HepG2 (cell line): ENCODE results near the gene CDH23.

Experiments used
- CHD4 ChIP-seq: fragments of 200-600 bp; sonication (generic); IDR thresholded peaks from 2 replicates; pipeline ENCODE4 v1.7.0; 2017; ENCODE audit warnings: mild to moderate bottlenecking, low read length, borderline replicate concordance
- ELF4 ChIP-seq: sonication (generic); formaldehyde crosslinking; IDR thresholded peaks from 2 replicates; pipeline ENCODE4 v1.5.0; 2020; ENCODE audit warnings: missing genetic modification reagents, mild to moderate bottlenecking, moderate library complexity, borderline replicate concordance
- EZH2 ChIP-seq: conservative IDR thresholded peaks from 2 replicates; pipeline ENCODE4 v1.6.1; 2012; ENCODE audit warnings: mild to moderate bottlenecking, low read depth, low read length, moderate library complexity
- KAT7 ChIP-seq: IDR thresholded peaks from 2 replicates; pipeline ENCODE4 v1.6.1; 2018; ENCODE audit warnings: borderline replicate concordance, missing compliant biosample characterization
- KDM1A ChIP-seq: IDR thresholded peaks from 2 replicates; pipeline ENCODE4 v1.6.1; 2016; ENCODE audit warnings: missing compliant biosample characterization
- MAFG ChIP-seq: sonication (generic); formaldehyde crosslinking; IDR thresholded peaks from 2 replicates; pipeline ENCODE4 v1.5.1; 2020; ENCODE audit warnings: mild to moderate bottlenecking, missing genetic modification reagents
- MEF2D ChIP-seq: sonication (generic); formaldehyde crosslinking; IDR thresholded peaks from 2 replicates; pipeline ENCODE4 v1.5.1; 2020; ENCODE audit warnings: mild to moderate bottlenecking, missing genetic modification reagents
- MXI1 ChIP-seq: IDR thresholded peaks from 3 replicates; pipeline ENCODE4 v1.6.1; 2012; ENCODE audit warnings: low read depth, low read length, inconsistent platforms, borderline replicate concordance
- ZSCAN29 ChIP-seq: sonication (generic); formaldehyde crosslinking; conservative IDR thresholded peaks from 2 replicates; pipeline ENCODE4 v1.4.0; 2020; ENCODE audit warnings: mild to moderate bottlenecking, missing genetic modification reagents
- TF ChIP-seq, protein P1 (sequence below): sonication (generic); formaldehyde crosslinking; IDR thresholded peaks from 2 replicates; pipeline ENCODE4 v1.8.1; 2023; ENCODE audit warnings: mild to moderate bottlenecking, missing genetic modification reagents, borderline replicate concordance
- TF ChIP-seq, protein P2 (sequence below): sonication (generic); formaldehyde crosslinking; IDR thresholded peaks from 2 replicates; pipeline ENCODE4 v1.5.0; 2020; ENCODE audit warnings: mild to moderate bottlenecking, missing genetic modification reagents, moderate library complexity

DNA sequence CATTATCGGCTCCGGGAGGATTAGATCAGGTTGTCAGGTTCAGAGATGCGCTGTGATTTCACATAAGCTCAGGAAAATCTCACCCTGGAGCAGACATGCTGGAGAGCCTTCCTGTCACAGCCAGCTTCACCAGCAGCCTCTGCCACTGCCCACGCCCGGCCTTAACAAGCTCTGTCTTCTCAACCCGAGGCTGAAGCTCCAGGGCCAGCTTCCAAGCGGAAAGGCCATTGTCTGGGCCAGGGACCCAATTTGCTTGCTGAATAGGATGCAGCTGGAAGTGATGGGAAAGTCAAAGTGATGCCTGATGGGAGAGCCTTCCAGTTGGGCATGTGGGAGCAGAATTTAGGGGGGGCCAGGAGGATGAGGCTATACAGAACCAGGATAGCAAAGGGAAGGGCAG, 286.6 kb downstream of the CDH23 start:
- no peak for TF ChIP-seq EZH2
- TF ChIP-seq ELF4 (CRISPR knock-in tag) = no peak
- TF ChIP-seq, protein P1, sequence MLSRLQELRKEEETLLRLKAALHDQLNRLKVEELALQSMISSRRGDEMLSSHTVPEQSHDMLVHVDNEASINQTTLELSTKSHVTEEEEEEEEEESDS (CRISPR knock-in tag) = no peak
- TF ChIP-seq KAT7 (CRISPR knock-in tag) = no peak
- TF ChIP-seq MAFG (CRISPR knock-in tag) = no peak
- no peak for TF ChIP-seq MXI1
- TF ChIP-seq KDM1A (CRISPR knock-in tag) = no peak
- no peak for TF ChIP-seq ZSCAN29 (CRISPR knock-in tag)
- no peak for TF ChIP-seq CHD4
- no peak for TF ChIP-seq MEF2D
- TF ChIP-seq, protein P2, sequence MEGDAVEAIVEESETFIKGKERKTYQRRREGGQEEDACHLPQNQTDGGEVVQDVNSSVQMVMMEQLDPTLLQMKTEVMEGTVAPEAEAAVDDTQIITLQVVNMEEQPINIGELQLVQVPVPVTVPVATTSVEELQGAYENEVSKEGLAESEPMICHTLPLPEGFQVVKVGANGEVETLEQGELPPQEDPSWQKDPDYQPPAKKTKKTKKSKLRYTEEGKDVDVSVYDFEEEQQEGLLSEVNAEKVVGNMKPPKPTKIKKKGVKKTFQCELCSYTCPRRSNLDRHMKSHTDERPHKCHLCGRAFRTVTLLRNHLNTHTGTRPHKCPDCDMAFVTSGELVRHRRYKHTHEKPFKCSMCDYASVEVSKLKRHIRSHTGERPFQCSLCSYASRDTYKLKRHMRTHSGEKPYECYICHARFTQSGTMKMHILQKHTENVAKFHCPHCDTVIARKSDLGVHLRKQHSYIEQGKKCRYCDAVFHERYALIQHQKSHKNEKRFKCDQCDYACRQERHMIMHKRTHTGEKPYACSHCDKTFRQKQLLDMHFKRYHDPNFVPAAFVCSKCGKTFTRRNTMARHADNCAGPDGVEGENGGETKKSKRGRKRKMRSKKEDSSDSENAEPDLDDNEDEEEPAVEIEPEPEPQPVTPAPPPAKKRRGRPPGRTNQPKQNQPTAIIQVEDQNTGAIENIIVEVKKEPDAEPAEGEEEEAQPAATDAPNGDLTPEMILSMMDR (CRISPR knock-in tag) = no peak
